HL-60 (cell line): Measurements from ENCODE around the gene SH3BP2.

Source experiments
- CTCF ChIP-seq: IDR thresholded peaks from one replicate; pipeline ENCODE4 v1.5.1; 2011; ENCODE audit warnings: low read length, control low read depth, inconsistent platforms; ENCODE audit not compliant: insufficient read depth
- GABPA ChIP-seq: IDR thresholded peaks from 2 replicates; pipeline ENCODE4 v1.6.1; 2012; ENCODE audit warnings: low read depth
- POLR2AphosphoS5 ChIP-seq: IDR thresholded peaks from 2 replicates; pipeline ENCODE4 v1.6.1; 2012; ENCODE audit warnings: low read depth
- TF ChIP-seq, protein P1 (sequence below): IDR thresholded peaks from 2 replicates; pipeline ENCODE4 v1.6.1; 2012; ENCODE audit warnings: low read depth; ENCODE audit not compliant: insufficient replicate concordance

DNA sequence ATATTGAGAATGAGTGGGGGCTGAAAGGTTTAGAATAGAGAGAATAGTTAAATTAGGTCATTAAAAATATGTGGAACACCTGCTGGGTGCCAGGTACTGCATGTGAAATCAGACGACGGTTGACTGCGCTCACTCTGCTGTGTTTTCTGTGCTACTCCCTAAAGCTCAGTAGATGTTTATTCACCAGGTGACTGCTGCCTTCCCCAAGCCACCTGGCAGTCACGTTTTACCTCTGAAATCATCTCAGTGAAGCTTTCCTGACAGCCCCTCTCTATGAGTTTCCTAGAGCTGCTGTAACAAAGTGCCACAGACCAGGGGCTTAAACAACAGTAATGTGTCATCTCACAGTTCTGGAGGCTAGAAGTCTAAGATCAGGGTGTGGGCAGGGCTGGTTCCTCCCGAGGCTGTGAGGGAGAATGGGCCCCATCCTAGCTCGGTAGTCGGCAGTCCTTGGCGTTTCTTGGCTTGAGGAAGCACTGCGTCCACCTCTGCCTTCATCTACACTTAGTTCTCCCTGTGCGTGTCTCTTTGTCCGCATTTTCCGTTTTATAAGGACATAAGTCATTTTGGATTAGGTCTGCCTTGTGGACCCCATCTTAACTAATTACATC lies 76.1 kb downstream of the SH3BP2 start:
- TF ChIP-seq CTCF (no peak), POLR2AphosphoS5 (no peak), GABPA (no peak)
- TF ChIP-seq, protein P1, sequence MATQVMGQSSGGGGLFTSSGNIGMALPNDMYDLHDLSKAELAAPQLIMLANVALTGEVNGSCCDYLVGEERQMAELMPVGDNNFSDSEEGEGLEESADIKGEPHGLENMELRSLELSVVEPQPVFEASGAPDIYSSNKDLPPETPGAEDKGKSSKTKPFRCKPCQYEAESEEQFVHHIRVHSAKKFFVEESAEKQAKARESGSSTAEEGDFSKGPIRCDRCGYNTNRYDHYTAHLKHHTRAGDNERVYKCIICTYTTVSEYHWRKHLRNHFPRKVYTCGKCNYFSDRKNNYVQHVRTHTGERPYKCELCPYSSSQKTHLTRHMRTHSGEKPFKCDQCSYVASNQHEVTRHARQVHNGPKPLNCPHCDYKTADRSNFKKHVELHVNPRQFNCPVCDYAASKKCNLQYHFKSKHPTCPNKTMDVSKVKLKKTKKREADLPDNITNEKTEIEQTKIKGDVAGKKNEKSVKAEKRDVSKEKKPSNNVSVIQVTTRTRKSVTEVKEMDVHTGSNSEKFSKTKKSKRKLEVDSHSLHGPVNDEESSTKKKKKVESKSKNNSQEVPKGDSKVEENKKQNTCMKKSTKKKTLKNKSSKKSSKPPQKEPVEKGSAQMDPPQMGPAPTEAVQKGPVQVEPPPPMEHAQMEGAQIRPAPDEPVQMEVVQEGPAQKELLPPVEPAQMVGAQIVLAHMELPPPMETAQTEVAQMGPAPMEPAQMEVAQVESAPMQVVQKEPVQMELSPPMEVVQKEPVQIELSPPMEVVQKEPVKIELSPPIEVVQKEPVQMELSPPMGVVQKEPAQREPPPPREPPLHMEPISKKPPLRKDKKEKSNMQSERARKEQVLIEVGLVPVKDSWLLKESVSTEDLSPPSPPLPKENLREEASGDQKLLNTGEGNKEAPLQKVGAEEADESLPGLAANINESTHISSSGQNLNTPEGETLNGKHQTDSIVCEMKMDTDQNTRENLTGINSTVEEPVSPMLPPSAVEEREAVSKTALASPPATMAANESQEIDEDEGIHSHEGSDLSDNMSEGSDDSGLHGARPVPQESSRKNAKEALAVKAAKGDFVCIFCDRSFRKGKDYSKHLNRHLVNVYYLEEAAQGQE, result no peak
